ENCODE measurements around the gene PLET1. TPM values are rescaled to one million over a fixed set of nuclear protein-coding genes. Genes with fewer than 3 reads are reported as not detected.

PLET1 gene
- total and polyA plus RNA-seq, 4 donors, result not detected

- Histone ChIP-seq H3K27ac (ENCODE audit: low read depth in 1 of 2, low read length in 2 of 2) (no peak overlapping the region), H3K9ac (ENCODE audit: low read depth in 1 of 2, low read length in 2 of 2) (no peak overlapping the region), H3K27me3 (ENCODE audit: control insufficient read depth in 4 of 4, insufficient read depth in 4 of 4, low read length in 3 of 4) (no peaks in the 10 kb centered on the region), H3K9me3 (ENCODE audit: control insufficient read depth in 4 of 4, low read length in 3 of 4) (no peaks in the 10 kb centered on the region), H3K4me1 (ENCODE audit: control insufficient read depth in 4 of 4, insufficient read depth in 4 of 4, low read length in 3 of 4) (no peaks in the 10 kb centered on the region), H3K4me3 (ENCODE audit: low read depth in 1 of 3, low read length in 3 of 3) (no peak overlapping the region), H3K36me3 (ENCODE audit: control insufficient read depth in 4 of 4, insufficient read depth in 3 of 4, low read depth in 1 of 4, low read length in 3 of 4) (peaks cover 2 to 27% (median 24%) of the 10 kb centered on the region in 4 donors)
- WGBS, result 88% methylated on average over 3 of the region's 3 CpGs
- TF ChIP-seq MAX (IDR thresholded peaks at IDR 0.05) (no peak), JUND (IDR thresholded peaks at IDR 0.05) (no peak), TAF1 (conservative IDR thresholded peaks at IDR 0.05) (no peak), FOXA2 (IDR thresholded peaks at IDR 0.05) (no peak), GABPA (IDR thresholded peaks at IDR 0.05 in 1 of 2, conservative IDR thresholded peaks at IDR 0.05 in 1 of 2) (no peak), EGR1 (IDR thresholded peaks at IDR 0.05; ENCODE audit: low read depth in 2 of 2) (no peak), REST (IDR thresholded peaks at IDR 0.05) (no peak), ZBTB33 (IDR thresholded peaks at IDR 0.05) (no peak), YY1 (IDR thresholded peaks at IDR 0.05) (no peak)
- no peak for DNase-seq (ENCODE audit: low spot score)
Observed at GRCh38 chr11:112241486-112241885, 19.2 kb downstream of the PLET1 start.

- no peak overlapping the region for H3K4me3 ChIP-seq (ENCODE audit: low read depth in 1 of 3, low read length in 3 of 3)
- H3K36me3 ChIP-seq (ENCODE audit: control insufficient read depth in 4 of 4, insufficient read depth in 3 of 4, low read depth in 1 of 4, low read length in 3 of 4), result peaks cover 4 to 53% (median 40%) of the 10 kb centered on the region in 4 donors
- no peaks in the 10 kb centered on the region for H3K27me3 ChIP-seq (ENCODE audit: control insufficient read depth in 4 of 4, insufficient read depth in 4 of 4, low read length in 3 of 4)
- no peaks in the 10 kb centered on the region for H3K9me3 ChIP-seq (ENCODE audit: control insufficient read depth in 4 of 4, low read length in 3 of 4)
- no peak for DNase-seq (ENCODE audit: low spot score)
- 88% methylated on average over 3 of the region's 3 CpGs for WGBS
- H3K27ac ChIP-seq (ENCODE audit: low read depth in 1 of 2, low read length in 2 of 2), result no peak overlapping the region
- H3K9ac ChIP-seq (ENCODE audit: low read depth in 1 of 2, low read length in 2 of 2), result no peak overlapping the region
- H3K4me1 ChIP-seq (ENCODE audit: control insufficient read depth in 4 of 4, insufficient read depth in 4 of 4, low read length in 3 of 4), result no peaks in the 10 kb centered on the region
- TF ChIP-seq JUND (IDR thresholded peaks at IDR 0.05), result no peak
- no peak for TF ChIP-seq FOXA2 (IDR thresholded peaks at IDR 0.05)
- TF ChIP-seq RXRA (IDR thresholded peaks at IDR 0.05), result no peak
- no peak for TF ChIP-seq HNF4A (conservative IDR thresholded peaks at IDR 0.05)
- no peak for TF ChIP-seq ZBTB33 (IDR thresholded peaks at IDR 0.05)
- TF ChIP-seq HNF4G (IDR thresholded peaks at IDR 0.05), result no peak
- no peak for TF ChIP-seq EGR1 (IDR thresholded peaks at IDR 0.05; ENCODE audit: low read depth in 2 of 2)
- no peak for TF ChIP-seq TAF1 (conservative IDR thresholded peaks at IDR 0.05)
- TF ChIP-seq YY1 (IDR thresholded peaks at IDR 0.05), result no peak
- no peak for TF ChIP-seq MAX (IDR thresholded peaks at IDR 0.05)
- no peak for TF ChIP-seq REST (IDR thresholded peaks at IDR 0.05)
- TF ChIP-seq NR2F2 (IDR thresholded peaks at IDR 0.05), result no peak
- no peak for TF ChIP-seq SP1 (IDR thresholded peaks at IDR 0.05)
Observed at GRCh38 chr11:112238041-112238440, 22.6 kb downstream of the PLET1 start.
